HG02610 (cell line): ENCODE results near the gene THADA.

Source experiments
- ATAC-seq: cut with Tn5 transposase; IDR thresholded peaks from one replicate; pipeline ENCODE4 v1.9.1; 2021; ENCODE audit warnings: mild to moderate bottlenecking, moderate library complexity; ENCODE audit not compliant: unreplicated experiment

The THADA gene

GRCh38 chr2:43216629-43217028, 379.2 kb downstream of the THADA start:
- ATAC-seq: no peak

- ATAC-seq: no peak
These were observed 380.1 kb downstream of the THADA start for GRCh38 chr2:43215673-43216255.

- ATAC-seq: no peak
These were observed 381.6 kb downstream of the THADA start for GRCh38 chr2:43214253-43214652.

- no peak for ATAC-seq
These were observed 382.9 kb downstream of the THADA start for GRCh38 chr2:43212931-43213330.

GRCh38 chr2:43212216-43212835, 383.5 kb downstream of the THADA start:
- no peak for ATAC-seq

- no peak for ATAC-seq
These were observed 385.2 kb downstream of the THADA start for GRCh38 chr2:43210467-43211303.

GRCh38 chr2:43210125-43210466, 385.7 kb downstream of the THADA start:
- ATAC-seq: no peak

- no peak for ATAC-seq
These were observed 386.6 kb downstream of the THADA start for GRCh38 chr2:43209204-43209717.

GRCh38 chr2:43207553-43208300, 388.1 kb downstream of the THADA start:
- no peak for ATAC-seq

- no peak for ATAC-seq
These were observed 389.2 kb downstream of the THADA start for GRCh38 chr2:43206602-43207001.

GRCh38 chr2:43203373-43203772, 392.5 kb downstream of the THADA start:
- no peak for ATAC-seq

GRCh38 chr2:43202289-43202688, 393.5 kb downstream of the THADA start:
- ATAC-seq: no peak

- no peak for ATAC-seq
These were observed 394.3 kb downstream of the THADA start for GRCh38 chr2:43201497-43201896.

GRCh38 chr2:43201016-43201415, 394.8 kb downstream of the THADA start:
- ATAC-seq: no peak

GRCh38 chr2:43199492-43200488, 396.0 kb downstream of the THADA start:
- ATAC-seq: no peak

GRCh38 chr2:43198263-43198662, 397.6 kb downstream of the THADA start:
- ATAC-seq: no peak

GRCh38 chr2:43197588-43197896, 398.3 kb downstream of the THADA start:
- no peak for ATAC-seq

- no peak for ATAC-seq
These were observed 398.9 kb downstream of the THADA start for GRCh38 chr2:43196768-43197587.

GRCh38 chr2:43194121-43194869, 401.5 kb downstream of the THADA start:
- ATAC-seq: peak; percentile 30
